Measurements from ENCODE around the gene TMEM245.

DNA sequence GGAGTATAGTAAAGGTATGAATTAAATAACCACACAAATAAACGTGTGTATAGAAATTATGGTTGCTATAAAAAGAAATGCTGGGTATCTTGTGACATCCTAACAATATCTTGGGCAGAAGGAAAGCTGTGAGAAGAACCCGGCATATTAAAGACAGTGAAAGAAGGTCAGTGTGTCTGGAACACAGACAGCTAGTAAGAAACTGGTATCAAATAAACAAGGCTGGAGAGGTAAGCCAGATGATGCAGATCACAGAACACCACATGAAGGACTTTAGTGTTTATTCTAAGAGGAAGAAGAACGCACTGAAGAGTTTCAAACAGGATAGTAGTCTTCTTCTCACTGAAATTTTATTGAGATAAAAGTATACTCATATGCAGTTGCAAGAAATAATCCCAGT, 24.4 kb downstream of the TMEM245 start:
- TF ChIP-seq, protein P1, sequence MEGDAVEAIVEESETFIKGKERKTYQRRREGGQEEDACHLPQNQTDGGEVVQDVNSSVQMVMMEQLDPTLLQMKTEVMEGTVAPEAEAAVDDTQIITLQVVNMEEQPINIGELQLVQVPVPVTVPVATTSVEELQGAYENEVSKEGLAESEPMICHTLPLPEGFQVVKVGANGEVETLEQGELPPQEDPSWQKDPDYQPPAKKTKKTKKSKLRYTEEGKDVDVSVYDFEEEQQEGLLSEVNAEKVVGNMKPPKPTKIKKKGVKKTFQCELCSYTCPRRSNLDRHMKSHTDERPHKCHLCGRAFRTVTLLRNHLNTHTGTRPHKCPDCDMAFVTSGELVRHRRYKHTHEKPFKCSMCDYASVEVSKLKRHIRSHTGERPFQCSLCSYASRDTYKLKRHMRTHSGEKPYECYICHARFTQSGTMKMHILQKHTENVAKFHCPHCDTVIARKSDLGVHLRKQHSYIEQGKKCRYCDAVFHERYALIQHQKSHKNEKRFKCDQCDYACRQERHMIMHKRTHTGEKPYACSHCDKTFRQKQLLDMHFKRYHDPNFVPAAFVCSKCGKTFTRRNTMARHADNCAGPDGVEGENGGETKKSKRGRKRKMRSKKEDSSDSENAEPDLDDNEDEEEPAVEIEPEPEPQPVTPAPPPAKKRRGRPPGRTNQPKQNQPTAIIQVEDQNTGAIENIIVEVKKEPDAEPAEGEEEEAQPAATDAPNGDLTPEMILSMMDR (conservative IDR thresholded peaks at IDR 0.05; ENCODE audit: low read length): no peak
- TF ChIP-seq EZH2phosphoT487 (IDR thresholded peaks at IDR 0.05; ENCODE audit: borderline replicate concordance, low read depth, low read length): no peak

All from OCI-LY7 (cell line).